IPS-18c (cell line): Measurements from ENCODE around the gene RBMS3.
"Not testable (repeated sequence)": the region's sequence is repeated elsewhere in the genome, so short reads cannot be mapped to it uniquely, and the experiment has no call there.

Source experiments
- H3K4me3 ChIP-seq: 2 replicates; pipeline ENCODE4 v1.7.0; 2013; ENCODE audit warnings: low read depth, mild to moderate bottlenecking, low read length, moderate library complexity; ENCODE audit not compliant: insufficient read depth
- H3K9me3 ChIP-seq: one replicate; pipeline ENCODE4 v1.6.1; 2013; ENCODE audit warnings: mild to moderate bottlenecking, low read length, moderate library complexity; ENCODE audit not compliant: control insufficient read depth, insufficient read depth

RBMS3 gene

GRCh38 chr3:30042916-30043555, 762.2 kb downstream of the RBMS3 start:
- no peaks in the 10 kb centered on the region for H3K9me3 ChIP-seq
- H3K4me3 ChIP-seq: no peak overlapping the region

GRCh38 chr3:30044515-30044914, 763.6 kb downstream of the RBMS3 start:
- no peak overlapping the region for H3K4me3 ChIP-seq
- no peaks in the 10 kb centered on the region for H3K9me3 ChIP-seq

DNA sequence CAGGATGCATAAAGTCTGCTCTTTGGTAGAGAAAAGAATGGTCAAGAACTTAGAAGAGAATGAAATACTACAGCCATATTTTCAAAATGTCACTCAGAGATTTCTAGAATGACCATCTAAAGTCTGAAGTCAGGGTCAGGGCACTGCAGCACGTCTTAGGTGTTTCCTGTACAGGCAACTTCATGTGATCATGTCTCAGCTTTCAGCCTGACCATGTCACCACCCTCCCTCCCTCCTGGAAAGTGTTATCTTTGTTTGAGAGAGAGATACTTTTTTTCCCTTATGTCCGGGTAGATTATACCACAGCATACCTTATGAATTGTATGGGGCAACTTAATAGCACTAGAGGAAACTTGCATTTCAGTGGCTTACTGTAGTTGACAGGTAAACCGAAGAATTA, 767.6 kb downstream of the RBMS3 start:
- Histone ChIP-seq H3K4me3 (no peak overlapping the region), H3K9me3 (peaks cover 7% of the 10 kb centered on the region)

DNA sequence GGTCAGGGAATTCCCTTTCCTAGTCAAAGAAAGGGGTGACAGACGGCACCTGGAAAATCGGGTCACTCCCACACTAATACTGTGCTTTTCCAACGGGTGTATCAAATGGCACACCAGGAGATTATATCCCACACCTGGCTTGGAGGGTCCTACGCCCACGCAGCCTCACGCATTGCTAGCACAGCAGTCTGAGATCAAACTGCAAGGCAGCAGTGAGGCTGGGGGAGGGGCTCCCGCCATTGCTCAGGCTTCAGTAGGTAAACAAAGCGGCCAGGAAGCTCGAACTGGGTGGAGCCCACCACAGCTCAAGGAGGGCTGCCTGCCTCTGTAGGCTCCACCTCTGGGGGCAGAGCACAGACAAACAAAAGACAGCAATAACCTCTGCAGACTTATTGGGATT, 769.2 kb downstream of the RBMS3 start:
- H3K4me3 ChIP-seq, H3K9me3 ChIP-seq: not testable (repeated sequence)

- H3K4me3 ChIP-seq: no peak overlapping the region
- H3K9me3 ChIP-seq: no peaks in the 10 kb centered on the region
Measured at GRCh38 chr3:30059240-30059639, 778.4 kb downstream of the RBMS3 start.
